Fibroblast of skin of back (primary cell): Measurements from ENCODE around the gene HDAC10.
A peak's percentile ranks its signal among the peaks of the same experiment; 100 is the strongest.
"Not testable (repeated sequence)": the region's sequence is repeated elsewhere in the genome, so short reads cannot be mapped to it uniquely, and the experiment has no call there.

ENCODE experiments used
- DNase-seq: peaks from one replicate; pipeline ENCODE4 v3.0.0-alpha.2; 2013

HDAC10 gene

DNA sequence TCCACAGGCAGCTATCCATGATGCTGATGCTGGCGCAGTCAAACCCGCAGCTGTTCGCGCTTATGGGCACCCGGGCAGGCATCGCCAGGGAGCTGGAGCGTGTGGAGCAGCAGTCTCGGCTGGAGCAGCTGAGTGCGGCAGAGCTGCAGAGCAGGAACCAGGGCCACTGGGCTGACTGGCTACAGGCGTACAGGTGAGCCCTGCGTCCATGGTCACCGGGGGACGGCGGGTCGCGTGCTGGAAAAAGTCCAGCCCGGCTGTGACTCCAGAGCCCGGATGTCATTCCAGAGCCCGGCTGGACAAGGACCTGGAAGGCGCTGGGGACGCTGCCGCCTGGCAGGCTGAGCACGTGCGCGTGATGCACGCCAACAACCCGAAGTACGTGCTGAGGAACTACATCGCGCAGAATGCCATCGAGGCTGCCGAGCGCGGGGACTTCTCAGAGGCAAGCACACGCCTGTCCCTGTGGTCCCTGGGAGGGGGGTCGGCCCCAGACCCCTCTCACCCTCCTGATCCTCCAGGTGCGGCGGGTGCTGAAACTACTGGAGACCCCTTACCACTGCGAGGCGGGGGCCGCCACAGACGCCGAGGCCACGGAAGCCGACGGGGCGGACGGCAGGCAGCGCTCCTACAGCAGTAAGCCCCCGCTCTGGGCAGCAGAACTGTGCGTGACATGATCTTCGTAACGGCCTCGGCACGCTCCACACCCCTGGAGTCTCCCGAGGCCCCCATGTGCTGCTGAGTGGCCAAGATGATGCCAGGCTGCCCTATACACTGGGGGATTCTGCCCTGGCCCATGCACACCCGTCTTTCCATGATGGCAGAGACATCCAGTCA, 34.2 kb downstream of the HDAC10 start:
- no peak for DNase-seq

DNA sequence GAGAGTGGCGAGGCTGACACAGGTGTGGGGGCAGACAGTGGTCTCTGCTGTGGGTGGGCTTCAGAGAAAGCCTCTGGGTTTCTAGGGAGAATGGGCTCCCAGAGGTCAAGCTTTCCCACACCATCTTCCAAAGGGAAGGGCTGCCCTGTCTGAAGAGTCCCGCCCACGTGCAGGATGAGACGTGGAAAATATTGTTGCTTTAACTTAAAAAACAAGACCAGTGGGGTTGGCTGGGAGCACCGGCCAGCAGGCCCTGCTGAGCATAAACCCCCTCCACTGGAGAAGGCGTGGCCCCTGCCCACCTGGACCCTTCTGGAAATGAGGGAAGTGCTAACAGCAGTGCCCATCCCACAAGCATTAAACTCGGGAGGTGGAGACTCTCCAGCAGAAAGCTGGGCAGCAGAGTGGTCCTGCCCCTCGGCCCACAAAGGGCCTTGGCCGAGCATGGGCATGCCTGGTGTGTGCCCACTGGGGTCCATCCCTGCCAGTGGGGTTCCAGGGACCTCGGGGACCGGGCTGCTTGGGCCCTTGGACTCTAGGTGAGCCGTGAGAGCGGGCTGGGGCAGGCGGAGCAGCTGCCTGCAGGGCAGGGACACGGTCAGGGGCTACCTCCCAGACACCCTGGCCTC, 34.9 kb downstream of the HDAC10 start:
- DNase-seq, result no peak

DNA sequence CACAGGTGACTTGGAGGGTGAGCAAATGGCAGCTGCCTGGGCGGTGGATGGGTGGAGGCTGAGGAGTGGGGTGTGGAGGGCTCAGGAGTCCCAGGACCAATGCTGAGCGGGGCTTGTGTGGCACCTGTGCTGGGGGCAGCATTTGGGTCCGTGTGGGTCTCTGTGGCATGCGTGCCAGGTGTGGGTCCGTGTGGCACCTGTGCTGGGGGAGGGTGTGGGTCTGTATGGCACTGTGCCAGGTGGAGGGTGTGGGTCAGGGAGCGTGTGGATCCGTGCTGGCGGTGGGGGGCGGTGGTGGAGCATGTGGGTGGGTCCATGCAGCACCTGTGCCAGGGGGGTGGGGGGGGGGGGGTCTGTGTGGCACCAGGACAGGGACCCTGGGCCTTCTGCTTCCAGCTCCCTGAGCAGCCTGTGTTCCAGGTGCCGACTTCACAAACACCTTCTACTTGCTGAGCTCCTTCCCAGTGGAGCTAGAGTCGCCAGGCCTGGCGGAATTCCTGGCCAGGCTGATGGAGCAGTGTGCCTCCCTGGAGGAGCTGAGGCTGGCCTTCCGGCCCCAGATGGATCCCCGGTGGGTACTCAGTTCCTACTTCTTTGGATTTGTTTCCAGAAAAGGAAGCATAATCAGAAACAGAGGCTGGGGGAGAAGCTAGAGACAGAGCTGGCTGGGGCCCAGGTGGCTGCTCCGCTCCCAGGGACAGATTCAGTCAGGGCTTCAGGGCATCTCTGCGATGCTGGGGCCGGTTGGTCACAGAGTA, 35.6 kb downstream of the HDAC10 start:
- DNase-seq, result no peak

DNA sequence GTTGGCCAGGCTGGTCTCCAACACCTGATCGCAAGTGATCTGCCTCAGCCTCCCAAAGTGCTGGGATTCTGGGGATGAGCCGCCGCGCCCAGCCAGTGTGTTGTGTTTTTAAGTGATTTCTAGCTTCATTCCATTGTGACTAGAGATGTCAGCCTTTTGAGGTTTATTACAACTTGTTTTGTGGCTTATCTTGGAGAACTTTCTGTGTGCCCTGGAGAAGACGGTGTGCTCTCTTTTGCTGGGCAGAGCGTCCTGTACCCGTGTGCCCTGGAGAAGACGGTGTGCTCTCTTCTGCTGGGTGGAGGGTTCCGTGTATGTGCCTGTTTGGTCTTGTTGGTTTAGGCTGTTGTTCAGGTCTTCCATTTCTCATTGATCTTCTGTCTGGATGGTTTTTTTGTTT, 37.8 kb downstream of the HDAC10 start:
- no peak for DNase-seq

DNA sequence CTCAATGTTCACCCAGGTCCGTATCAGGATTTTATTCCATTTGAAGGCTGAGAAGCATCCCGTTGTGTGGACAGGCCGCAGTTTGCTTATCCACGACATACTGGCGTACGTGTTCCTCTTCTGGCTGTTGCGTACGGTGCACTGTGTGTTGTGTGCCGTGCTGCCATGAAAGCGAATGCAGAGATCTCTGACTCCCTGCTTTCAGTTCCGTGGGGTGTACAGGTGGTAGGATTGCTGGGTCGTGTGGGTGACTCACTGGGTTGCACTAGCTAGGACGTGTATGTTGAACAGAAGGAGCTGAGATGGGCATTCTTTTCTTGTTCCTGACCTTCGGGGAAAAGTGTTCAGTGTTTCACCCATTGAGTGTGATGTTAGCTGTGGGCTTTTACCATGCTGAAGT, 39.9 kb downstream of the HDAC10 start:
- no peak for DNase-seq

DNA sequence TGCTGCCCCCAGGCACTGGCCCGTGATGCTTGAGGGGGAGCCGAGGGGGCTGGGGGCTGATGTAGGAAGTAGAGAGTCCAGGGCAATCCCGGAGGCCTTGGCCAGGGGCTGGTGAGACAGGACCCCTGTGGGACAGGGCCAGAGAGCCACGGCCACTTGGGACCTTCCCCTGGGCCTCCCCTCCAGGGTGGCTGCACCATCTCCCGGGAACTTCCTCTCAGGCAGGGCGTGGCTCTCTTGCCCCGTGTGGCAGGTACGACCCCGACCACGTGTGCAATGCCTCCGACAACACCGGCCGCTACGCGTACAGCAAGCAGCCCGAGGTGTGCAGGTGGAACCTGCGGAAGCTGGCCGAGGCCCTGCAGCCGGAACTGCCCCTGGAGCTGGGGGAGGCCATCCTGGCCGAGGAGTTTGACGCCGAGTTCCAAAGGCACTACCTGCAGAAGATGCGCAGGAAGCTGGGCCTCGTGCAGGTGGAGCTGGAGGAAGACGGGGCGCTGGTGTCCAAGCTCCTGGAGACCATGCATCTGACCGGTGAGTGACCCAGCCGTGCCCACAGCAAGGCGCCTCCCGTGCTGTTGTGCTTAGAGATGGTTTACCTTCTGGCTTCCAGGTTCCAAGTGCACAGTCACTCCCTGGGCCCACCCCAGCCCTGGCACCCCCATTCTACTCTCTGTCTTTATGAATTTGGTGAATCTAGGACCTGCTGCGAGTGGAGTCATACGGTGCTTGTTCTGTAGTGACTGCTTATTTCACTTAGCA, 40.5 kb downstream of the HDAC10 start:
- DNase-seq, result no peak

DNA sequence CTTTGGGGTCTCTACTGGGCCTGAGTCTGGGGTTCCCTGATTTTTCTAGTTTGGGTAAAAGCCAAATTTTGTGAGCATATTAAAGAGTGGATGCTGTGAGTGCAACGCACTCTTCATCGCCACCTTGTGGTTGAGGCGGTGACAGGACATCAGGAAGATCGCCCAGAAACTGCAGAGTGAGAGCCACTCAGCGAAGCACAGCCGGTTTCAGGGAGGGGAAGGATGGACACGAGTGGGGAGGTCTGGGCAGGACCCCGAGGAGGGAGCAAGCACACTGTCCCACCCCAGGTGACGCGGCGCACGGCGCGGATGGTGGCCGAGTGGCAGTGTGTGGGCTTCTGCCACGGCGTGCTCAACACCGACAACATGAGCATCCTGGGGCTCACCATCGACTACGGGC, 41.2 kb downstream of the HDAC10 start:
- DNase-seq, result peak; percentile 59

DNA sequence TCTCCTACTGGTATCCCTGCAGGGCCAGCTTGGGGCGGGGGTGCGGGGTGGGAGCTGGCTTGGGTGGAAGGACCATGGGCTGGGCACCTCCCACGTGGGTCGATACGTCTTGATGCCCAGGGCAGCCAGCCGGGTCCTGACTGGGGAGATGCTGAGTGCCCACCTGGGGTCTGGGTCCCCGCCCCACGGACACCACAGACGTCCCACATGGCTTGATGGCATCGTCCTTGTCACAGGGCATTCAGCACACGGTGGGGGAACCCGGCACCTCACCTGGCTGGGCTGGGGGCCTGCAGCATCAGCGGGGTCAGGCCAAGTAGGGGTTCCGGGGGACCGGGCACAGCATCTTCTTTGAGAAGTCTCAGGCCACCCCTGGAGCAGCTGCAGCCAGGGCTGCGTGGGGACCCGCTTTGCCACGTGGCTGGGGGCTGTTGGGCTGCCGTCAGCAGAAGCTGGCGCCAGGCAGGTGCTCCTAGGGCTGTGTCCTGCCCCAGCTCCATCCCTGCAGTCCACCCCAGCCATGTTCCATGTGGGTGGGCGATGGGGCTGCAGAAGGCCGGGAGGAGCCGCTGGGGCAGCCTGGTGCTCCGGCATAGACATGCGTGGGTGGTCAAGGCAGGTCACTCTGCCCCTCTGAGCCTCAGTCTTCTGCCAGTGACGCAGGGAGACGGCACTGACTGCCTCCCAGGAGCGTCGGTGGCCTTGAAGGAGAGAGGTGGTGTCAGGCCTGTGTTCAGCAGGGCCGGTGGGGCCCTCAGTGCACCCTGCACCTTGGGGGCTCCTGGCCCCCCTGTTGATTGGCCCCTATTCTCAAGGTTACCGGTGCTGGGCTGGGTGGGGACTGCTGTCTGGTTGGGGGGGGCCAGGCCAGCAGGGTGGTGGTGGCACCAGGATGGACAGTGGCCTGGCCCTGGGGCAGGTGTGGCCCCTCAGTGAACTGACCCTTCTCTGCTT, 41.8 kb downstream of the HDAC10 start:
- no peak for DNase-seq

DNA sequence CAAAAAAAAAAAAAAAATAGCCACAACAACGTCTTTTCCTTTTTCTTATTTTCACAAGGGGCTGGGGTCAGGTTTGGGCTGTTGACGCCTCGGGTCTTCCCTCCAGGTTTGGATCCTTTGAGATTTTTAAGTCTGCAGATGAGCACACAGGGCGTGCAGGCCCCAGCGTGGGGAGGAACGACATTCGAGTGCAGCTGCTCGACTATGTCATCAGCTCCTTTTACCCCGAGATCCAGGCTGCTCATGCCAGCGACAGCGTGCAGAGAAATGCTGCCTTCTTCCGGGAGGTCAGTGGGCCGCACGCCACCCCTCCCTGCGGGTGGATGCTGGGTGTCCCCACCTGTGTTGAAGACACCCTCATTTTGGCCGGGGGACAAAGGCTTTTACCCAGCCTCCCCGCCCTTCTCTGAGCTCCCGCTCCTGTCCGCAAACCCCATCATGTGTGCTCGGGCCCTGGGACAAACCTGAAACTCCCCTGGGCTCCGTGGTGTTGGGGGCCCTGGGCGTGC, 42.6 kb downstream of the HDAC10 start:
- DNase-seq, result no peak

DNA sequence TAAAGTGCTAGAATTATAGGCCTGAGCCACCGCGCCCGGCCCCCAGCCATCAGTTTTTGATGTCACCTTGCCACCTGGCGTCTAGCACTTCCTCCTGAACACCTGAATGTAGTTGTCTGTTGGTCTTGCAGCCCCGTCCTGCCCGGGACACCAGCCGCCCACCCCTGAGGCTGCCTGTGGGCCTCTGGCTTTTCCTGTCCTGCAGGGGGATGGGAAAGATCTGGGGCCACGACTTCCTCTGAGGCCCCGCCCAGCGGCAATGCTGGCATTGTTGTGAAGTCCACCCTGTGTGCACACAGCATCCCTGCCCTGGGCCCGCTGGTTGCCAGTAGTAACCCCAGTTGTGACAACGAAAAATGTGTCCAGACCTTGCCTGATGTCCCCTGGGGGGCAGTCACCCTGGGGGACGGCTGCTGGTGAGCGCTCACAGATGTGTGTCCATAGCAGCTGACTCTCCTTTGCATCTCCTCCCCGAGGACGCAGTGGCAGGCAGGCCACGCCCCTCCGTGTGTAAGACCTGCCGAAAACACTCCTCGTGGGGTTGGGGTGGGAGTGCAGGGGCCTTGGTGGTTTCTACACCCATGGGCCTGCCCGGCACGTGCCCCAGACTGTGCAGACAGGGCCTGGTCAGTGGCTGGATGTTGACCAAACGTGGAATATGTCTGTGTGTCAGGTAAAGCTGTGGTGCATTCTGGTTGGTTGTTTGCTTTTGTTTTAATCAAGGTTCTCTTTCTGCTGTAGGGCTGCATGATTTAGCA, 43.5 kb downstream of the HDAC10 start:
- DNase-seq, result no peak

DNA sequence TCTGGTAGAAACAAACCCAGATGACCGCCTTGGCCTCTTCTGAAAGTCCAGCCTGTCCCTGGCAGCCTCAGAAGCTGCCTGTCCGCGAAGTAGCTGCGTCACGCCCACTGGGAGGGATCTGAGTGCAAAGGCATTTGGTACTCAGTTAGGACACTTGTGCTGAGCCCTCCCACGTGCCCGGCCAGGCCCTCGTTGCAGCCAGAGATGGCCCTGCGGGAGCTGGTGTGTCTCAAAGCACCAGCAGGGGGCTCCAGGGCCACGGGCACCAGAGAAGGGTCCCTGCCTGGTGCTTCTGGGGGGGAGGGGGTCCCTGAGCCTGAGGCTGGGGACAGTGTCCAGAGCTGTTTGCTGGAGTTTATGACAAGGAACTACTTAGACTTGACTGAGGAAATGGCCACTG, 44.5 kb downstream of the HDAC10 start:
- peak; percentile 28 for DNase-seq

DNA sequence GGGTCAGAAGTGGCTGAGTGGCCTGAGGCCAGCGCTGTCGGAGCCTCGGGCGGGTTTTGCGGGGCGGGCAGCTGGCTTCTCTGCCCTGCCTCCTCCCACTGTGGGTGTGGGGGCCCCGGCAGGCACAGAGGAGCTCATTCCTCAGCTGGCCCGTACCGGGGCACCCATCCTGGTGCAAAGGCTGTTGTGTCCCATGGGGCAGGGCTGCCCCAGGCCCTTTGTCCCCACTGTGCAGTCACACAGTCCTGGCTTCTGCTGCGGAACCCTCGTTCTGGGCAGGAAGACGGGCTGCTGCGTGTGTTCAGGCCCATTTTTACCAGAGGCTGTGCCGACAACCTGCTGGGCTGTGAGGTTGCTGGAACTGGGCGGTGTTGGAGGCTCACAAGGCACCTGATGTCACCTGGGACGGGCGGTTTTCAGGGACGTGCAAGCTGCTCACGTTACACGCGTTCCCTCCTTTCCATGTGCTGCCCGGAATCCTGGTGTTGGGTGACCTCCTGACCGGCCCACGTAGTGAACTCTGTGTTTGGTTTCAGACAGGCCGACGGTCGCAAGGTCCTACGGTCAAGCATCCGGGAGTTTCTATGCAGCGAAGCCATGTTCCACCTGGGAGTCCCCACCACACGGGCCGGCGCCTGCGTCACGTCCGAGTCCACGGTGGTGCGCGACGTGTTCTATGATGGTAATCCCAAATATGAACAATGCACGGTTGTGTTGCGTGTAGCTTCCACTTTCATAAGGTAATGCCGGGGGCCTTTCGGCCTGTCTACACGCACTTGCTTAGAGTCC, 45.1 kb downstream of the HDAC10 start:
- DNase-seq, result no peak

DNA sequence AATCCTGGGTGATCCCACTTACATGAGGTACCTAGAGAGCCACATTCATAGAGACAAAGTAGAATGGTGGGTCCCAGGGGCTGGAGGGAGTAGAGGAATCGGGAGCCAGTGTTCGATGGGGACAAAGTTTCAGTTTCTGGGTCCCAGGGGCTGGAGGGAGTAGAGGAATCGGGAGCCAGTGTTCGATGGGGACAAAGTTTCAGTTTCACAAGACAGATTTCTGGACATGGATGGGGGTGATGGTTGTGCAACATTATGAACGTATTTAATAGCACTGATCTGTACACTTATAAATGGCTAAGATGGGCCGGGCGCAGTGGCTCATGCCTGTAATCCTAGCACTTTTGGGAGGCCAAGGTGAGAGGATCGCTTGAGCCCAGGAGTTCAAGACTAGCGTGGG, 46.1 kb downstream of the HDAC10 start:
- not testable (repeated sequence) for DNase-seq

DNA sequence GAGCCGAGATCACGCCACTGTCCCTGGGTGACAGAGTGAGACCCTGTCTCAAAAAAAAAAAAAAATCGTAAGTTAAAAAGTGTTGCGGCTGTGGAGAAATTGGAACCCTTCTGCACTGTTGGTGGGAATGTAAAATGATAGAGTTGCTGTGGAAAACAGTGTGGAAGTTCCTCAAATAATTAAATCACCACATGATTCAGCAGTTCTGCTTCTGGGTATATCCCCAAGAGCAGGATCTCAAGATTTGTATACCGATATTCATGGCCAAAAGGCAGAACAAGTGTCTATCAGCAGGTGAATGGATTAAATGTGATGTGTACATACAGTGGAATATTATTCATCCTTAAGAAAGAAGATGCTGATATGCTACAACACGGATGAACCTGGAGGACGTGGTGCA, 46.5 kb downstream of the HDAC10 start:
- no peak for DNase-seq

DNA sequence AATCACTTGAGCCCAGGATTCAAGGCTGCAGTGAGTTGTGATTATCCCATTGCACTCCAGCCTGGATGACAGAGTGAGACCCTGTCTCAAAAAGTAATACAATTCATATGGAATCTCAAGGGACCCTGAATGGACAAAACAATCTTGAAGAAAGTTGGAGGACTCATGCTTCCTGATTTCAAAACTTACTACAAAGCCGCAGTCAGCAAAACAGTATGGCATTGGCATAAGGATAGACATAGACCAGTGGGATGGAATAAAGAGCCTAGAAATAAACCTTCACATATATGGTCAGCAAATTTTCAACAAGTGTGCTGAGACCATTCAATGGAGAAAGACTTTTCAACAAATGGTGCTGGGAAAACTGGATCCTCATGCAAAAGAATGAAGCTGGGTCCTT, 47.8 kb downstream of the HDAC10 start:
- DNase-seq, result no peak

DNA sequence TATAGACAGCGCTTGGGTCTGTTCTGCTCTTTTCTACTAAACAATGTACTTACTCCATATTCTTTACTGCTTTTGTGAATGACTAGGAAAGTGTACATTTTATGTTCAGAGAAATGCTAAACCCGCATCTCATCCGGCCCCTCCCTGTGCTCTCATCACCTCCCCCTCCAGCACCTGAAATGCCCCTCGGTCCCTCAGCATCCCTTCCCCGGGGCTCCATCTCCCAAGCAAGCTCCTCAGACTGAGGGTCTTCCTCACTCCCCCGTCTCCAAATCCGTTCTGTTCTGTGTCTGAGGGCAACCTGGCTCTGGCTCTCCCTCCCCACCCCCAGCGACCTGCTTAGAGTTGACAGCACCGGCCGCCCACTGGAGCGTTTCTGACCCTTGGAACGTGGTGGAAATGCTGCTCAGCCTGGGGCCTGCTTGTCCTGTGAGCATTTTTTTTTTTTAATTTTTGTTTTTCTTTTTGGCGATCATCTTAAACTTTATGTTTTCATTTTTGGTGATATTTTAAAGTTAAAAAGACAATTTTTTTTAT, 48.9 kb downstream of the HDAC10 start:
- DNase-seq, result no peak

DNA sequence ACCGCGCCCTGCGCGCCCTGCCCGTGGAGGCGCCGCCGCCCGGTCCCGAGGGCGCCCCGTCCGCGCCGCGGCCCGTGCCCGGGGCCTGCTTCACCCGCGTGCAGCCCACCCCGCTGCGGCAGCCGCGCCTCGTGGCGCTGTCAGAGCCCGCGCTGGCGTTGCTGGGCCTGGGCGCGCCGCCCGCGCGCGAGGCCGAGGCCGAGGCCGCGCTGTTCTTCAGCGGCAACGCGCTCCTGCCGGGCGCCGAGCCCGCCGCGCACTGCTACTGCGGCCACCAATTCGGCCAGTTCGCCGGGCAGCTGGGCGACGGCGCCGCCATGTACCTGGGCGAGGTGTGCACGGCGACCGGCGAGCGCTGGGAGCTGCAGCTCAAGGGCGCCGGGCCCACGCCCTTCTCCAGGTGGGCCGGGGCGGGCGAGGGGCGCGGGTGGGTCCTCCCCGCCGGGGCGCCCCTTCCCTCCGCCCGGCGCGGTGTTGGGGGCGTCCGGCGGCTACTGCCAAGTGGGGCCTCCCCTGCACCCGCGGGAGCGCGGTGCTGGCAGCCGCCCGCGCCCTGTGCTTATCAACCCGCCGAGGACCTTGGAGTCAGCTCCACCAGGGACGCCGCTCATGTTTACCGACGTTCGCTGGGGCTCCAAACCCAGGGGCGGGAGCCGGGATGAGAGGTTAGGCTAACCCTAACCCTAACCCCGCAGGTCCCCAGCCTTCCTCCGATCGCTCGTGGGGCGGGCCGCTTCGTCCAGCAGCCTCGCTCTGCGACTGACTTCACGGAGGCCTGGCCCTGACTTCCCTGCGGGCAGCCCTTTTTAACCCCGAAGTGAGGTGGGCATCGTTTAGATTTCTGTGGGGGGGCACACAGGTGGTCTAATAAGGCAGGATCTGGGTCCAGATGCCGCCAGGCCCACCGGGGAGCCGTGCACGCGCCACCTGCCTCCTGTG, 49.6 kb downstream of the HDAC10 start:
- DNase-seq, result peak; percentile 14

DNA sequence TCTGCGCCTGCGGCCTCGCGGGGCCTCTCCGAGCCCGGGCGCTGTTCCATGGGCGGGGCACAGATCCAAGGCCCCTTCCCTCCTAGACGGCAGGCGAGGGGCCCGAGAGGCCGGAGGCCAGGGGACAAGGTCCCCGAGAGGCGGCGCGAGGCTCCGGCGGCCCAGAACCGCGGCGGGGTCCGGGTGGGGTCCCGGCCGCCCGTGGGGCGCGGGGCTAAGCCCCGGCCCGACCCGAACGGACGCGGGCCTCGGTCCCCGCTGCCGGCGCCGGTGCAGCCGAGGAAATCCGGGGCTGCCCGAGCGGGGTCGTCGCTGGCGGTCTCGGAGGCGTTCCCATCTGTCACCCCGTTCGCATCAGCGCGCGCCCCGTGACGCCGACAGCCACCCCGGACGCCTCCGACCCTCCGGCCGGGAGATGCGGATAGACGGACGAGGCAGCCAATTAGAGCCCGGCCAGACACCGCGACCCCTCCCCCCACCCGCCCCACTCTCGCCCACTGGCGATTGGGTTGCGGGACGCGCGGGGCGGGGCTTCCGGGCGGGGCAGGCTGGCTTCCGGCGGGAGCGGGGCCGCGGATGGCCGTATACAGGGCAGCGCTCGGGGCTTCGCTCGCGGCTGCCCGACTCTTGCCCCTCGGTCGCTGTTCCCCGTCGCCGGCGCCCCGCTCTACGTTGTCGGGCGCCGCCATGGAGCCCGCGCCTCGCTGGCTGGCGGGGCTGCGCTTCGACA, 50.4 kb downstream of the HDAC10 start, which contains the start of gene SELENOO:
SELENOO (plus strand) TSS at position 551 of the 730 bp plus-strand sequence; CDS start at position 577, 26 bp downstream.
- peak; percentile 87 for DNase-seq
